HepG2 (cell line): ENCODE data around the gene AGRP. TPM values are rescaled to one million over a fixed set of nuclear protein-coding genes. Genes with fewer than 3 reads are reported as not detected.

Source experiments
- ATAC-seq: fragments of 200-7000 bp; cut with Tn5 transposase; 3 replicates; pipeline ENCODE4 v1.9.1; 2020; ENCODE audit warnings: mild to moderate bottlenecking, moderate library complexity
- BruUV-seq: library from RNA; stranded (reverse); fragments of 400-500 nt; replicated peaks from 2 replicates; lab custom pipeline; 2021; lab: Mats Ljungman, UMichigan
- CTCF ChIA-PET: fragments of 300-600 bp; formaldehyde crosslinking; extraction: SDS; loops from one replicate; lab custom pipeline; 2021; ENCODE audit warnings: low total read pairs, inconsistent platforms, low intra/inter-chr PET ratio; lab: Yijun Ruan, JAX
- POLR2A ChIA-PET: fragments of 350-600 bp; sonication (Branson Sonifier 250); formaldehyde crosslinking; loops from one replicate; lab custom pipeline; 2020; ENCODE audit warnings: antibody characterized with exemption, inconsistent platforms; lab: Yijun Ruan, JAX
- DNase-seq: peaks from one replicate; pipeline ENCODE4 v3.0.0-alpha.2; 2015; ENCODE audit warnings: low spot score
- FAIRE-seq: peaks from 3 replicates; lab custom pipeline; 2011; peaks lifted over from hg19 to GRCh38; lab: Jason Lieb, UNC
- H2AFZ ChIP-seq: one replicate; pipeline ENCODE4 v1.6.1; 2011; ENCODE audit warnings: low read length, inconsistent platforms
- H3K27ac ChIP-seq: fragments of 300-600 bp; 3 replicates; pipeline ENCODE4 v1.8.0; 2011; ENCODE audit warnings: mixed run types, mild to moderate bottlenecking, mixed read lengths, low read length, inconsistent platforms; ENCODE audit not compliant: insufficient read depth; ENCODE audit errors: extremely low read length
- H3K27me3 ChIP-seq, 2 experiments: fragments of 200-600 bp in 1 of 2; 2 replicates in 1 of 2; 3 replicates in 1 of 2; pipeline versions ENCODE4 v1.6.0 to v1.8.0; 2011; ENCODE audit warnings: low read length in 2 of 2, mild to moderate bottlenecking in 2 of 2, moderate library complexity in 2 of 2, inconsistent platforms in 1 of 2; ENCODE audit not compliant: insufficient read depth in 2 of 2, control insufficient read depth in 1 of 2
- H3K36me3 ChIP-seq, 2 experiments: fragments of 200-600 bp in 1 of 2; replicated peaks in 1 of 2; 2 replicates in 1 of 2; 3 replicates in 1 of 2; pipeline versions ENCODE4 v1.5.1 to v1.8.0; 2011; ENCODE audit warnings: low read length in 2 of 2, inconsistent platforms in 1 of 2; ENCODE audit not compliant: insufficient read depth in 2 of 2, control insufficient read depth in 1 of 2
- H3K4me1 ChIP-seq: 2 replicates; pipeline ENCODE4 v1.5.1; 2012; ENCODE audit warnings: low read length, inconsistent platforms; ENCODE audit not compliant: insufficient read depth
- H3K4me2 ChIP-seq: 2 replicates; pipeline ENCODE4 v1.6.0; 2011; ENCODE audit warnings: low read depth, low read length, inconsistent platforms
- H3K4me3 ChIP-seq, 3 experiments: fragments of 200-600 bp in 1 of 3; sonication (generic), shearing (Covaris generic) in 1 of 3; replicated peaks in 1 of 3; 2 replicates each; pipeline ENCODE4 v1.5.1; 2011 to 2016; ENCODE audit warnings: low read length in 3 of 3, inconsistent platforms in 2 of 3, low read depth in 2 of 3, mild to moderate bottlenecking in 2 of 3, control low read depth in 1 of 3, mixed read lengths in 1 of 3; ENCODE audit not compliant: insufficient read depth in 1 of 3
- H3K79me2 ChIP-seq: one replicate; pipeline ENCODE4 v1.6.1; 2011; ENCODE audit warnings: low read length, inconsistent platforms; ENCODE audit not compliant: insufficient read depth
- H3K9ac ChIP-seq: 2 replicates; pipeline ENCODE4 v1.6.0; 2011; ENCODE audit warnings: mild to moderate bottlenecking, low read depth, low read length, inconsistent platforms; ENCODE audit not compliant: insufficient read depth
- H3K9me3 ChIP-seq: 2 replicates; pipeline ENCODE4 v1.5.1; 2012; ENCODE audit warnings: mild to moderate bottlenecking, low read length
- H4K20me1 ChIP-seq: 2 replicates; pipeline ENCODE4 v1.6.0; 2011; ENCODE audit warnings: inconsistent platforms, mild to moderate bottlenecking, low read length, moderate library complexity; ENCODE audit not compliant: insufficient read depth
- EED ChIP-seq: sonication (generic); formaldehyde crosslinking; IDR thresholded peaks from 2 replicates; pipeline ENCODE4 v1.5.0; 2020; ENCODE audit warnings: mild to moderate bottlenecking, missing genetic modification reagents
- ERF ChIP-seq: IDR thresholded peaks from 2 replicates; pipeline ENCODE4 v1.6.1; 2018; ENCODE audit warnings: missing biosample characterization, missing genetic modification reagents
- FLYWCH1 ChIP-seq: sonication (generic); formaldehyde crosslinking; IDR thresholded peaks from 2 replicates; pipeline ENCODE4 v1.8.1; 2023; ENCODE audit warnings: mild to moderate bottlenecking, missing genetic modification reagents
- ZBTB10 ChIP-seq: sonication (generic); formaldehyde crosslinking; IDR thresholded peaks from 2 replicates; pipeline ENCODE4 v1.4.0; 2020; ENCODE audit warnings: missing genetic modification reagents, borderline replicate concordance
- ZMYM3 ChIP-seq: sonication (generic); formaldehyde crosslinking; IDR thresholded peaks from 2 replicates; pipeline ENCODE4 v1.5.1; 2020; ENCODE audit warnings: mild to moderate bottlenecking, missing genetic modification reagents
- ZNF24 ChIP-seq: fragments of 450-650 bp; IDR thresholded peaks from 2 replicates; pipeline ENCODE4 v1.6.1; 2017; ENCODE audit warnings: antibody characterized with exemption, mild to moderate bottlenecking
- ZNF788 ChIP-seq: sonication (generic); formaldehyde crosslinking; IDR thresholded peaks from 2 replicates; pipeline ENCODE4 v1.5.0; 2020; ENCODE audit warnings: mild to moderate bottlenecking, missing genetic modification reagents, borderline replicate concordance
- ZSCAN22 ChIP-seq: sonication (generic); formaldehyde crosslinking; IDR thresholded peaks from 2 replicates; pipeline ENCODE4 v1.4.0; 2020; ENCODE audit warnings: mild to moderate bottlenecking, missing genetic modification reagents
- WGBS: methylation state at CpG from one replicate; pipeline ENCODE4 v1.1.6; 2017; ENCODE audit warnings: low lambda C conversion rate; 5-methylcytosine and 5-hydroxymethylcytosine counted together
- in situ Hi-C: cut with HindIII; loops from 2 replicates; pipeline ENCODE4 v1.10.0; 2017; ENCODE audit warnings: low pct_unique_long_range_greater_than_20kb; ENCODE audit not compliant: extremely low pct_ligation_motif_present
- intact Hi-C: fragments of 100-400 bp; cut with micrococcal nuclease; formaldehyde crosslinking; loops from one replicate; pipeline ENCODE4 v1.10.0; 2022; ENCODE audit not compliant: unreplicated experiment
- polyA plus RNA-seq, 8 experiments: library from polyadenylated mRNA; depleted of rRNA in 3 of 8; stranded (reverse) in 7 of 8; unstranded in 1 of 8; fragments of >200 nt; fragmentation: Illumina TruSeq in 4 of 8; extraction: Trizol in 4 of 8; gene quantifications; 2 replicates each; pipeline versions ENCODE4 v1.2.1 to v1.2.3, GENCODE V29; 2011 to 2016; ENCODE audit warnings: low read depth in 4 of 8, missing spikeins in 1 of 8, mixed read lengths in 1 of 8; ENCODE audit not compliant: insufficient read depth in 1 of 8
- total RNA-seq, 5 experiments: library from RNA; depleted of rRNA; stranded (reverse); fragments of >200 nt; fragmentation: Illumina TruSeq; extraction: Trizol; gene quantifications; 2 replicates each; pipeline ENCODE4 v1.2.3, GENCODE V29; 2016; ENCODE audit warnings: low read depth in 1 of 5

AGRP gene
- total and polyA plus RNA-seq, 2 of the 13 experiments (the other 11 are each of a cell fraction or from before 2014, with no cell fraction given): not detected

- H3K9ac ChIP-seq: no peak overlapping the region
- no peaks in the 10 kb centered on the region for H3K79me2 ChIP-seq
- ChIA-PET POLR2A (no interaction called here), CTCF (interaction anchor here (0.8 kb wide), 1 partner anchor 16 kb away, joined by 3 read pairs; no protein-coding TSS in a partner anchor)
- H3K4me3 ChIP-seq: no peak overlapping the region
- no peak for DNase-seq
- H2AFZ ChIP-seq: no peak overlapping the region
- no peaks in the 10 kb centered on the region for H3K9me3 ChIP-seq
- H3K36me3 ChIP-seq: no peaks in the 10 kb centered on the region
- TF ChIP-seq ZMYM3 (CRISPR knock-in tag) (peak; percentile 43; the same call in 1 of the 2 replicates), ZNF788 (CRISPR knock-in tag) (0 out of 2 replicates have a peak, but pooled peaks have one; percentile 22), ZBTB10 (no peak), FLYWCH1 (CRISPR knock-in tag) (no peak), ZSCAN22 (CRISPR knock-in tag) (no peak), ZNF24 (peak; percentile 86), ERF (CRISPR knock-in tag) (no peak), EED (0 out of 2 replicates have a peak, but pooled peaks have one; percentile 22)
- 0 out of 2 replicates have a peak, but pooled peaks cover under 1% of the 10 kb centered on the region for H4K20me1 ChIP-seq
- in situ Hi-C loops: no loop called here
- ATAC-seq: no peak
- no TSS peak for BruUV-seq
- H3K4me2 ChIP-seq: 0 out of 2 replicates have a peak overlapping the region, but pooled peaks have one; percentile 8
- 12% methylated on average over 10 of the region's 11 CpGs for WGBS
- intact Hi-C loops: no loop called here
- H3K4me1 ChIP-seq: peaks cover 63% of the 10 kb centered on the region
- FAIRE-seq: no peak
- H3K27ac ChIP-seq: no peak overlapping the region
- peaks cover 9 to 37% of the 10 kb centered on the region in 2 experiments; a peak in 4 of 5 replicates for H3K27me3 ChIP-seq
Observed at GRCh38 chr16:67525176-67525860, 42.0 kb upstream of the AGRP start.
